HFF-Myc (cell line): Measurements from ENCODE around the gene GPR158.

Source experiments
- DNase-seq: peaks from one replicate; pipeline ENCODE4 v3.0.0-alpha.2; 2011; ENCODE audit warnings: low read depth; ENCODE audit errors: extremely low read depth
- H3K4me3 ChIP-seq: replicated peaks from 2 replicates; pipeline ENCODE4 v1.5.1; 2011; ENCODE audit warnings: low read depth, mild to moderate bottlenecking, control low read depth, low read length
- TF ChIP-seq, protein P1 (sequence below): IDR thresholded peaks from 2 replicates; pipeline ENCODE4 v1.5.1; 2012; ENCODE audit warnings: mild to moderate bottlenecking, low read depth, low read length, control low read depth; ENCODE audit errors: missing control alignments

GPR158 gene

GRCh38 chr10:25492040-25492439, 317.2 kb downstream of the GPR158 start:
- TF ChIP-seq, protein P1, sequence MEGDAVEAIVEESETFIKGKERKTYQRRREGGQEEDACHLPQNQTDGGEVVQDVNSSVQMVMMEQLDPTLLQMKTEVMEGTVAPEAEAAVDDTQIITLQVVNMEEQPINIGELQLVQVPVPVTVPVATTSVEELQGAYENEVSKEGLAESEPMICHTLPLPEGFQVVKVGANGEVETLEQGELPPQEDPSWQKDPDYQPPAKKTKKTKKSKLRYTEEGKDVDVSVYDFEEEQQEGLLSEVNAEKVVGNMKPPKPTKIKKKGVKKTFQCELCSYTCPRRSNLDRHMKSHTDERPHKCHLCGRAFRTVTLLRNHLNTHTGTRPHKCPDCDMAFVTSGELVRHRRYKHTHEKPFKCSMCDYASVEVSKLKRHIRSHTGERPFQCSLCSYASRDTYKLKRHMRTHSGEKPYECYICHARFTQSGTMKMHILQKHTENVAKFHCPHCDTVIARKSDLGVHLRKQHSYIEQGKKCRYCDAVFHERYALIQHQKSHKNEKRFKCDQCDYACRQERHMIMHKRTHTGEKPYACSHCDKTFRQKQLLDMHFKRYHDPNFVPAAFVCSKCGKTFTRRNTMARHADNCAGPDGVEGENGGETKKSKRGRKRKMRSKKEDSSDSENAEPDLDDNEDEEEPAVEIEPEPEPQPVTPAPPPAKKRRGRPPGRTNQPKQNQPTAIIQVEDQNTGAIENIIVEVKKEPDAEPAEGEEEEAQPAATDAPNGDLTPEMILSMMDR = no peak
- no peak overlapping the region for H3K4me3 ChIP-seq
- DNase-seq = no peak

GRCh38 chr10:25492680-25493079, 317.9 kb downstream of the GPR158 start:
- no peak for DNase-seq
- H3K4me3 ChIP-seq = no peak overlapping the region
- TF ChIP-seq, protein P1 = no peak

DNA sequence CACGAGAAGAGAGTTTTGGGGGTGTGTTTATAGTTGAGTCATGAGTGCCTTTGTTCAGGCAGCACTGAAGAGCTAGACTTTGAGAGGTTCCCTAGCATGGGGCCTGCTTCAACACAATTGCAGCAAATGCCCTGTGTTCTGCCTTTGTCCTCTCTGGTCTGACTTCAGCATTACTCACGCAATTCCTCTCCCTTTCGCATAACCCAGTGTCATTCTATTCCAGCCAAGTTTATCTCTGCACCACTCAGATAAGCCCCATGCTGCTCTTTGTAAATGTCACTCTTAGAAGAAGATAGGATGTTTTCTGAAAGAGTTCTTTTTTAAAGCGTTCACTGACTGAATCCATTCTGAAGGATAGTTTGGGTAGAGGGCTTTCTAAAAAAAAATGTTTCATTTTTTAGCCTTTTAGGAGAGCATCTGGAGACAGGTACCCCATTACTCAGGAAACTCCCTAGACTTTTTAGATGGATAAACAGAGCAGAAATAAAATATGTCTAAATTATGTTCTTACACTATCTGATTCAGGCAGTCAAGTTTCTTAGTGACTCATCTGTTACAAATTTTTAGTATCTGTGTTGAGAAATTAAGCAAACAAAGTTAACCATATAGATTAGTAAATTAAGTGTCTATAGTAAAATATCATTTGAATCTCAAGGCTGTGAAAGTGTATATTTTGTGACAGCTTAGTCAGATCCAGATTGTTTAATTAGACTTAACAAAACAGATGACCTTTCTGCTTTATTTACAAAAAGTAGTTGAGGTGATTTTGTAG, 318.5 kb downstream of the GPR158 start:
- no peak for DNase-seq
- H3K4me3 ChIP-seq = no peak overlapping the region
- TF ChIP-seq, protein P1 = no peak

DNA sequence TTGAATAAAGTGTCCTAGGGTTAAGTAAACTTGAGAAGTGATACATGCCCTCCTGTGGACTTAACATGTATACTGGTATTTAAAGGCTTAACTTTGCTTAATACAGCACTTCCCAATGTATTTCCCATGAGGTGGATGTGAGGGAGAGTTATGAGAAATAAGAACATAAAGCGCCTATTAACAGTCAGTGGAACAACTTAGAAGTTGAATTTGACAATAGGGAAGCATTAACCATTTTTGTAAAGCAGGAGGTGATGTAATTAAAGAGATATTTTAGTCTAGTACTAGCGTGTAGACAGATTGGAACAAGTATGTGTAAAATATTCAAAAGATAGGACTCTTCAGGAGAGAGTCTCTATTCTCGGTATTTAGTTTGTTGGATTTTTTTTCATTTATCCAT, 322.4 kb downstream of the GPR158 start:
- H3K4me3 ChIP-seq = no peak overlapping the region
- no peak for DNase-seq
- TF ChIP-seq, protein P1 = no peak

GRCh38 chr10:25498645-25499044, 323.8 kb downstream of the GPR158 start:
- DNase-seq = no peak
- TF ChIP-seq, protein P1 = no peak

DNA sequence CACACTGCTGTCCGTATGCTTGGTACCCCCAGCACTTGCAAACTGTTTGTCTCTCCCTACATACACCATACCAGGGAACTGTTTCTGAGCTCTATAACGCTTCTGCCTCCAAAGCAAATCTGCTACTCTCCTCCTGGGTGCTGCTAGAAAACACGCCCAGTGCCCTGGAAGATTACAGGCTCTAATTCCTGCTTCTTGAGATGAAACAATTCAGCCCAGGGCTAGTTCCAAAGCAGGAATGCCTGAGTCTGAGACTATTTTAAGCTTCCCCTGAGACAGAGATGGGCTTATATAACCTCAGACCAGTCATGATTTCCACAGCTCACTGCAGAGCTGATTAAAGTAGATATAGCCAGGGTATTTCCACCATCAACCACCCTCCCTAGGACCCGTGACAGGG, 327.1 kb downstream of the GPR158 start:
- TF ChIP-seq, protein P1 = no peak
- DNase-seq = no peak
- H3K4me3 ChIP-seq = no peak overlapping the region

More at GRCh38 chr10:25498645-25499044, 323.8 kb downstream of the GPR158 start:
- H3K4me3 ChIP-seq = no peak overlapping the region
